Trophoblast cell (in vitro differentiated cells and primary cell): ENCODE results near the gene MKX.
"Not testable (repeated sequence)": the region's sequence is repeated elsewhere in the genome, so short reads cannot be mapped to it uniquely, and the experiment has no call there.

Experiments used
- DNase-seq, 2 donors: peaks; one replicate each; pipeline ENCODE4 v3.0.0-alpha.2; 2016
- H2AFZ ChIP-seq: 2 replicates; pipeline ENCODE4 v1.6.1; 2013; ENCODE audit warnings: low read length, moderate library complexity, mild to moderate bottlenecking; ENCODE audit not compliant: insufficient read depth, poor library complexity
- H2AK5ac ChIP-seq: 2 replicates; pipeline ENCODE4 v1.6.1; 2013; ENCODE audit warnings: mild to moderate bottlenecking, low read length
- H2BK120ac ChIP-seq: 2 replicates; pipeline ENCODE4 v1.6.1; 2013; ENCODE audit warnings: low read length, mild to moderate bottlenecking, moderate library complexity; ENCODE audit not compliant: insufficient read depth, poor library complexity
- H2BK12ac ChIP-seq: 2 replicates; pipeline ENCODE4 v1.6.1; 2013; ENCODE audit warnings: mild to moderate bottlenecking, low read length, moderate library complexity
- H2BK5ac ChIP-seq: 2 replicates; pipeline ENCODE4 v1.6.1; 2013; ENCODE audit warnings: low read length, low read depth, moderate library complexity, mild to moderate bottlenecking; ENCODE audit not compliant: poor library complexity
- H3K14ac ChIP-seq: 2 replicates; pipeline ENCODE4 v1.6.1; 2013; ENCODE audit warnings: mild to moderate bottlenecking, low read length
- H3K18ac ChIP-seq: 2 replicates; pipeline ENCODE4 v1.6.1; 2013; ENCODE audit warnings: mild to moderate bottlenecking, low read length
- H3K23ac ChIP-seq: 2 replicates; pipeline ENCODE4 v1.6.1; 2013; ENCODE audit warnings: low read length
- H3K27ac ChIP-seq: 2 replicates; pipeline ENCODE4 v1.5.1; 2013; ENCODE audit warnings: low read depth, mild to moderate bottlenecking, inconsistent platforms, low read length, moderate library complexity
- H3K27me3 ChIP-seq: 2 replicates; pipeline ENCODE4 v1.6.1; 2013; ENCODE audit warnings: inconsistent platforms, mild to moderate bottlenecking, low read length, moderate library complexity; ENCODE audit not compliant: insufficient read depth
- H3K36me3 ChIP-seq, 2 experiments: 1 replicate in 1 of 2; 2 replicates in 1 of 2; pipeline ENCODE4 v1.6.1; 2013; ENCODE audit warnings: low read length in 2 of 2, mild to moderate bottlenecking in 2 of 2, moderate library complexity in 1 of 2; ENCODE audit not compliant: insufficient read depth in 2 of 2, control insufficient read depth in 1 of 2
- H3K4ac ChIP-seq: 2 replicates; pipeline ENCODE4 v1.6.1; 2013; ENCODE audit warnings: low read depth, mild to moderate bottlenecking, low read length, moderate library complexity
- H3K4me1 ChIP-seq, 2 experiments: 1 replicate in 1 of 2; 2 replicates in 1 of 2; pipeline ENCODE4 v1.6.1; 2013; ENCODE audit warnings: low read length in 2 of 2, mild to moderate bottlenecking in 2 of 2, moderate library complexity in 1 of 2; ENCODE audit not compliant: insufficient read depth in 2 of 2, control insufficient read depth in 1 of 2
- H3K4me2 ChIP-seq: 2 replicates; pipeline ENCODE4 v1.6.1; 2013; ENCODE audit warnings: inconsistent platforms, mild to moderate bottlenecking, low read length, moderate library complexity
- H3K4me3 ChIP-seq: 2 replicates; pipeline ENCODE4 v1.5.1; 2013; ENCODE audit warnings: mild to moderate bottlenecking, low read depth, low read length, inconsistent platforms
- H3K79me1 ChIP-seq: one replicate; pipeline ENCODE4 v1.6.1; 2013; ENCODE audit warnings: low read length
- H3K79me2 ChIP-seq: 2 replicates; pipeline ENCODE4 v1.6.1; 2013; ENCODE audit warnings: low read length, mild to moderate bottlenecking; ENCODE audit not compliant: control insufficient read depth, insufficient read depth, poor library complexity
- H3K9ac ChIP-seq: 2 replicates; pipeline ENCODE4 v1.6.1; 2013; ENCODE audit warnings: mild to moderate bottlenecking, low read length
- H3K9me3 ChIP-seq: 2 replicates; pipeline ENCODE4 v1.6.1; 2013; ENCODE audit warnings: low read depth, mild to moderate bottlenecking, control low read depth, inconsistent platforms, low read length; ENCODE audit not compliant: insufficient read depth
- H4K12ac ChIP-seq: 2 replicates; pipeline ENCODE4 v1.6.1; 2013; ENCODE audit warnings: low read depth, mild to moderate bottlenecking, low read length, moderate library complexity
- H4K8ac ChIP-seq: 2 replicates; pipeline ENCODE4 v1.6.1; 2013; ENCODE audit warnings: low read depth, mild to moderate bottlenecking, low read length, moderate library complexity
- H4K91ac ChIP-seq: one replicate; pipeline ENCODE4 v1.6.1; 2013; ENCODE audit warnings: low read depth, mild to moderate bottlenecking, low read length, moderate library complexity
- WGBS: extraction: QIAGEN DNeasy Blood & Tissue Kit; methylation state at CpG from one replicate; pipeline ENCODE4 v1.1.7; 2013; ENCODE audit warnings: missing lambda C conversion rate; ENCODE audit not compliant: insufficient read length, insufficient coverage; ENCODE audit errors: extremely low coverage; 5-methylcytosine and 5-hydroxymethylcytosine counted together

The MKX gene

GRCh38 chr10:27683226-27683625 lies 62.4 kb downstream of the MKX start:
- H3K79me1 ChIP-seq, result peaks cover 2% of the 10 kb centered on the region
- no peaks in the 10 kb centered on the region for H3K9me3 ChIP-seq
- H4K12ac ChIP-seq, result no peak overlapping the region
- no peak overlapping the region for H4K91ac ChIP-seq
- H2BK12ac ChIP-seq, result no peak overlapping the region
- H3K18ac ChIP-seq, result no peak overlapping the region
- no peak overlapping the region for H3K4me2 ChIP-seq
- no CpG with 5 or more reads among the region's 6 CpGs for WGBS
- H3K23ac ChIP-seq, result no peak overlapping the region
- peaks cover 9 to 11% of the 10 kb centered on the region in 2 experiments for H3K4me1 ChIP-seq
- no peak overlapping the region for H3K14ac ChIP-seq
- H2AK5ac ChIP-seq, result no peak overlapping the region
- no peak overlapping the region for H2BK120ac ChIP-seq
- peak; percentile 56 to 80 for DNase-seq
- H2BK5ac ChIP-seq, result no peak overlapping the region
- no peaks in the 10 kb centered on the region for H3K27me3 ChIP-seq
- no peak overlapping the region for H4K8ac ChIP-seq
- H3K79me2 ChIP-seq, result no peaks in the 10 kb centered on the region
- H3K4me3 ChIP-seq, result no peak overlapping the region
- no peak overlapping the region for H2AFZ ChIP-seq
- H3K27ac ChIP-seq, result no peak overlapping the region
- no peaks in the 10 kb centered on the region for H3K36me3 ChIP-seq
- H3K4ac ChIP-seq, result no peak overlapping the region
- no peak overlapping the region for H3K9ac ChIP-seq

DNA sequence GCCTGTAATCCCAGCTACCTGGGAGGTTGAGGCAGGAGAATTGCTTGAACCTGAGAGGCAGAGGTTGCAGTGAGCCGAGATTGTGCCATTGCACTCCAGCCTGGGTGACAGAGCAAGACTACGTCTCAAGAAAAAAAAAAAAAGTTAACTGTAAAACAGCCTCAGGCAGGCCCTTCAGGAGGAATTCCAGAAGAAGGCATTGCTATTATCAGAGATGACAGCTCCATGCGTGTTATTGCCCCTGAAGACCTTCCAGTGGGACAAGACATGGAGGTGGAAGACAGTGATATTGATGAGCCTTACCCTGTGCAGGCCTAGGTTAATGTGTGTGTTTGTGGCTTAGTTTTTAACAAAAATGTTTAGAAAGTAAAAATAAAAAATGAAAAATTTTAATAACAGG lies 63.8 kb downstream of the MKX start:
- not testable (repeated sequence) for H2BK5ac ChIP-seq, H4K91ac ChIP-seq, H3K27ac ChIP-seq, H3K18ac ChIP-seq, H3K4ac ChIP-seq, H4K12ac ChIP-seq, H3K4me2 ChIP-seq, H3K4me3 ChIP-seq, H3K9ac ChIP-seq, H3K79me1 ChIP-seq, H2AFZ ChIP-seq, H3K36me3 ChIP-seq, H4K8ac ChIP-seq, H2BK12ac ChIP-seq, H3K27me3 ChIP-seq, H2BK120ac ChIP-seq, H3K14ac ChIP-seq, H3K23ac ChIP-seq, H3K79me2 ChIP-seq, H3K9me3 ChIP-seq, H2AK5ac ChIP-seq
- peak; percentile 57 to 76 for DNase-seq
- no CpG with 5 or more reads among the region's 3 CpGs for WGBS
- peaks cover 9 to 11% of the 10 kb centered on the region in 2 experiments for H3K4me1 ChIP-seq

DNA sequence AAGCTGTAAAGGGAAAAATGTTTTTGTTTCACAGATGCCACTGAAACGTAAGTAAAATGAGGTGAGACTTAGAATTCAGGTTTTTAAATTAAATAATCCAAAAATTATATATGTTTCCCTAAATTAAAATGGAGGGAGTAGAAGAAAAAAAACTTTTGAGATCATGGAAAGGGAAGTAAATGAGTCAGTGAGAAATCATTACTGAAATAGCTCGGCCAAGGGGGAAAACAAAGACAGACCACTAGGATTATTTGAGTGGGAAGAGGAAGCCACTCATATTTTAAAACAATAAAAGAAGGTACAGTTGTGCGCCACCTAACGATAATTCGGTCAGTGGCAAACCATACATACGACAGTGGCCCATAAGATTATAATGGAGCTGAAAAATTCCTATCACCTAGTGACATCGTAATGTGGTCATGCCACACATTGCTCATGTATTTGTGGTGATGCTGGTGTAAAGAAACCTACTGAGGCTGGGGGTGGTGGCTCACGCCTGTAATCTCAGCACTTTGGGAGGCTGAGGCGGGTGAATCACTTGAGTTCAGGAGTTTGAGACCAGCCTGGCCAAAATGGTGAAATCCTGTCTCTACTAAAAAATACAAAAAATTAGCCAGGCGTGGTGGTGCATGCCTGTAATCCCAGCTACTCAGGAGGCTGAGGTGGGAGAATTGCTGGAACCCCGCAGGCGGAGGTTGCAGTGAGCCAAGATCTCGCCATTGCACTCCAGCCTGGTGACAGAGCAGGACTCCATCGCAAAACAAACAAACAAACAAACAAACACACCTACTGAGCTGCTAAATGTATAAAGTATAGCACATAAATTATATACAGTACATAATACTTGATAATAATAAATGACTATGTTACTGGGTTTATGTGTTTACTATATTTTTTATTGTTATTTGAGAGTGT lies 64.7 kb downstream of the MKX start:
- no peak overlapping the region for H2AFZ ChIP-seq
- H3K36me3 ChIP-seq, result no peaks in the 10 kb centered on the region
- H4K91ac ChIP-seq, result no peak overlapping the region
- peaks cover 2% of the 10 kb centered on the region for H3K79me1 ChIP-seq
- no peak overlapping the region for H3K23ac ChIP-seq
- no peak overlapping the region for H3K14ac ChIP-seq
- H3K4me3 ChIP-seq, result no peak overlapping the region
- H4K8ac ChIP-seq, result no peak overlapping the region
- H3K9me3 ChIP-seq, result no peaks in the 10 kb centered on the region
- H3K27me3 ChIP-seq, result no peaks in the 10 kb centered on the region
- H4K12ac ChIP-seq, result no peak overlapping the region
- no peak overlapping the region for H3K9ac ChIP-seq
- no peak overlapping the region for H3K4ac ChIP-seq
- H3K79me2 ChIP-seq, result no peaks in the 10 kb centered on the region
- H3K18ac ChIP-seq, result no peak overlapping the region
- H2BK5ac ChIP-seq, result no peak overlapping the region
- peak overlapping the region; percentile 71 for H2BK12ac ChIP-seq
- peaks cover 9 to 11% of the 10 kb centered on the region in 2 experiments for H3K4me1 ChIP-seq
- H2AK5ac ChIP-seq, result no peak overlapping the region
- no peak overlapping the region for H2BK120ac ChIP-seq
- no peak overlapping the region for H3K27ac ChIP-seq
- DNase-seq, result peak; percentile 83 to 93
- no peak overlapping the region for H3K4me2 ChIP-seq
- WGBS, result no CpG with 5 or more reads among the region's 14 CpGs

- Histone ChIP-seq H3K79me1 (peaks cover 2% of the 10 kb centered on the region), H2AK5ac (no peak overlapping the region), H3K4me2 (peak overlapping the region; percentile 11), H3K4me3 (no peak overlapping the region), H3K4ac (no peak overlapping the region), H3K14ac (no peak overlapping the region), H3K79me2 (no peaks in the 10 kb centered on the region), H2BK12ac (peak overlapping the region; percentile 33), H4K91ac (no peak overlapping the region), H3K9ac (no peak overlapping the region), H3K27me3 (no peaks in the 10 kb centered on the region), H4K8ac (no peak overlapping the region), H2BK120ac (no peak overlapping the region), H3K36me3 (no peaks in the 10 kb centered on the region), H2BK5ac (peak overlapping the region; percentile 11), H2AFZ (no peak overlapping the region), H3K27ac (peak overlapping the region; percentile 69), H4K12ac (no peak overlapping the region), H3K18ac (no peak overlapping the region), H3K23ac (no peak overlapping the region), H3K4me1 (peaks cover 9 to 11% of the 10 kb centered on the region in 2 experiments), H3K9me3 (no peaks in the 10 kb centered on the region)
- DNase-seq, result peak in 1 of 2 donors; percentile 52
- no CpG with 5 or more reads among the region's 3 CpGs for WGBS
Measured at GRCh38 chr10:27680006-27680557, 65.5 kb downstream of the MKX start.
